Medulla oblongata (tissue), 1 donor: ENCODE results near the gene CHFR.
"Not testable (repeated sequence)": the region's sequence is repeated elsewhere in the genome, so short reads cannot be mapped to it uniquely, and the experiment has no call there.

Experiments used
- DNase-seq: peaks from one replicate; pipeline ENCODE4 v3.0.0-alpha.2; 2015; ENCODE audit errors: extremely low spot score

Gene CHFR

GRCh38 chr12:132809391-132809790 lies 78.0 kb downstream of the CHFR start:
- DNase-seq, result not testable (repeated sequence)

GRCh38 chr12:132807295-132808092 lies 79.9 kb downstream of the CHFR start:
- DNase-seq, result no peak

- DNase-seq, result no peak
These were observed 80.5 kb downstream of the CHFR start for GRCh38 chr12:132806857-132807256.

GRCh38 chr12:132804426-132804861 lies 83.0 kb downstream of the CHFR start:
- no peak for DNase-seq

GRCh38 chr12:132803888-132804287 lies 83.5 kb downstream of the CHFR start:
- no peak for DNase-seq

GRCh38 chr12:132803125-132803524 lies 84.3 kb downstream of the CHFR start:
- DNase-seq, result no peak

GRCh38 chr12:132801741-132802140 lies 85.7 kb downstream of the CHFR start:
- no peak for DNase-seq

- DNase-seq, result no peak
These were observed 88.6 kb downstream of the CHFR start for GRCh38 chr12:132798836-132799235.

- DNase-seq, result no peak
These were observed 89.4 kb downstream of the CHFR start for GRCh38 chr12:132797820-132798570.

GRCh38 chr12:132795847-132796246 lies 91.6 kb downstream of the CHFR start:
- DNase-seq, result no peak

GRCh38 chr12:132791940-132792339 lies 95.5 kb downstream of the CHFR start:
- DNase-seq, result not testable (repeated sequence)

GRCh38 chr12:132789099-132789471 lies 98.3 kb downstream of the CHFR start:
- DNase-seq, result no peak

- no peak for DNase-seq
These were observed 98.9 kb downstream of the CHFR start for GRCh38 chr12:132788375-132789098.

GRCh38 chr12:132787877-132788276 lies 99.5 kb downstream of the CHFR start:
- no peak for DNase-seq

GRCh38 chr12:132786192-132786591 lies 101.2 kb downstream of the CHFR start:
- DNase-seq, result no peak

- DNase-seq, result no peak
These were observed 102.8 kb downstream of the CHFR start for GRCh38 chr12:132784580-132784979.

GRCh38 chr12:132783917-132784531 lies 103.4 kb downstream of the CHFR start:
- DNase-seq, result peak; percentile 77
